K562 (cell line): ENCODE measurements around the gene COL9A3. TPM values are rescaled to one million over a fixed set of nuclear protein-coding genes. Genes with fewer than 3 reads are reported as not detected.

Experiments used
- ATAC-seq: fragments of 200-7000 bp; cut with Tn5 transposase; 3 replicates; pipeline ENCODE4 v1.9.1; 2020; ENCODE audit warnings: moderate library complexity
- BruUV-seq: library from RNA; stranded (reverse); fragments of 400-500 nt; replicated peaks from 2 replicates; lab custom pipeline; 2021; lab: Mats Ljungman, UMichigan
- CTCF ChIA-PET: fragments of 300-600 bp; formaldehyde crosslinking; extraction: SDS; loops from one replicate; lab custom pipeline; 2021; ENCODE audit warnings: low intra/inter-chr PET ratio; lab: Yijun Ruan, JAX
- POLR2A ChIA-PET: fragments of 300-600, 350-650 bp; sonication (Branson Sonifier 250); formaldehyde crosslinking; extraction: SDS; loops from one replicate; lab custom pipeline; 2021; ENCODE audit warnings: antibody characterized with exemption, inconsistent platforms; lab: Yijun Ruan, JAX
- DNase-seq, 4 experiments: peaks; one replicate each; pipeline versions ENCODE4 v3.0.0 to v3.0.0-alpha.2; 2011 to 2018; ENCODE audit warnings: low spot score in 3 of 4, mixed read lengths in 3 of 4; ENCODE audit errors: extremely low read depth in 1 of 4
- FAIRE-seq: peaks from 2 replicates; lab custom pipeline; 2011; peaks lifted over from hg19 to GRCh38; lab: Jason Lieb, UNC
- H2AFZ ChIP-seq: 2 replicates; pipeline ENCODE4 v1.6.0; 2011; ENCODE audit warnings: low read depth, low read length, control low read depth, inconsistent platforms
- H3K27ac ChIP-seq: fragments of 200-600 bp; 3 replicates; pipeline ENCODE4 v1.8.0; 2011; ENCODE audit warnings: low read depth, mild to moderate bottlenecking, control low read depth, inconsistent platforms, low read length, moderate library complexity, mixed read lengths; ENCODE audit errors: extremely low read depth
- H3K27me3 ChIP-seq, 2 experiments: fragments of 300-600 bp in 1 of 2; 2 replicates in 1 of 2; 3 replicates in 1 of 2; pipeline versions ENCODE4 v1.6.0 to v1.8.0; 2011; ENCODE audit warnings: inconsistent platforms in 2 of 2, low read length in 2 of 2, mild to moderate bottlenecking in 1 of 2, mixed read lengths in 1 of 2, moderate library complexity in 1 of 2; ENCODE audit not compliant: control insufficient read depth in 2 of 2, insufficient read depth in 2 of 2
- H3K36me3 ChIP-seq: fragments of 300-600 bp; 3 replicates; pipeline ENCODE4 v1.8.0; 2011; ENCODE audit warnings: mild to moderate bottlenecking, low read length, inconsistent platforms; ENCODE audit not compliant: control insufficient read depth, insufficient read depth
- H3K4me1 ChIP-seq, 2 experiments: fragments of 200-600 bp in 1 of 2; replicated peaks in 1 of 2; 2 replicates in 1 of 2; 3 replicates in 1 of 2; pipeline versions ENCODE4 v1.5.1 to v1.8.0; 2011; ENCODE audit warnings: inconsistent platforms in 2 of 2, low read length in 2 of 2, mild to moderate bottlenecking in 1 of 2, mixed read lengths in 1 of 2, moderate library complexity in 1 of 2; ENCODE audit not compliant: control insufficient read depth in 2 of 2, insufficient read depth in 2 of 2
- H3K4me2 ChIP-seq: 2 replicates; pipeline ENCODE4 v1.6.1; 2011; ENCODE audit warnings: low read length, control low read depth, inconsistent platforms, mixed read lengths; ENCODE audit not compliant: insufficient read depth
- H3K4me3 ChIP-seq: fragments of 200-600 bp; sonication (generic), shearing (Covaris generic); 2 replicates; pipeline ENCODE4 v1.5.1; 2016; ENCODE audit warnings: control low read depth, inconsistent platforms
- H3K79me2 ChIP-seq: fragments of 200-600 bp; 3 replicates; pipeline ENCODE4 v1.8.0; 2011; ENCODE audit warnings: low read length, inconsistent platforms; ENCODE audit not compliant: control insufficient read depth, insufficient read depth
- H3K9ac ChIP-seq, 2 experiments: 2 replicates each; pipeline versions ENCODE4 v1.6.0 to v1.6.1; 2011; ENCODE audit warnings: low read depth in 2 of 2, low read length in 2 of 2, control low read depth in 1 of 2, inconsistent platforms in 1 of 2, mild to moderate bottlenecking in 1 of 2, mixed read lengths in 1 of 2; ENCODE audit not compliant: insufficient read depth in 1 of 2
- H3K9me1 ChIP-seq: one replicate; pipeline ENCODE4 v1.6.0; 2011; ENCODE audit warnings: inconsistent platforms, mild to moderate bottlenecking, low read length, moderate library complexity; ENCODE audit not compliant: control insufficient read depth, insufficient read depth
- H3K9me3 ChIP-seq: replicated peaks from 2 replicates; pipeline ENCODE4 v1.5.1; 2011; ENCODE audit warnings: low read depth, low read length, inconsistent platforms; ENCODE audit not compliant: control insufficient read depth, insufficient read depth
- H4K20me1 ChIP-seq: replicated peaks from 2 replicates; pipeline ENCODE4 v1.6.1; 2011; ENCODE audit warnings: low read length, inconsistent platforms, mixed read lengths; ENCODE audit not compliant: control insufficient read depth, insufficient read depth
- BACH1 ChIP-seq: fragments of 200-800 bp; sonication (Bioruptor generic); IDR thresholded peaks from 2 replicates; pipeline ENCODE4 v1.6.1; 2016; ENCODE audit warnings: missing genetic modification characterization, missing compliant biosample characterization
- CEBPG ChIP-seq, 3 experiments: fragments of 200-800 bp in 1 of 3; sonication (Bioruptor generic) in 1 of 3; sonication (generic) in 1 of 3; formaldehyde crosslinking in 1 of 3; IDR thresholded peaks in 2 of 3; conservative IDR thresholded peaks in 1 of 3; 2 replicates each; pipeline versions ENCODE4 v1.6.1 to v1.8.0; 2016 to 2022; ENCODE audit warnings: missing compliant biosample characterization in 2 of 3, missing genetic modification characterization in 2 of 3, mild to moderate bottlenecking in 1 of 3, missing genetic modification reagents in 1 of 3
- EHMT2 ChIP-seq: fragments of 450-650 bp; IDR thresholded peaks from 2 replicates; pipeline ENCODE4 v1.6.1; 2018; ENCODE audit warnings: antibody characterized with exemption
- KLF6 ChIP-seq: fragments of 250-450 bp; sonication (Bioruptor Pico); IDR thresholded peaks from 2 replicates; pipeline ENCODE4 v1.4.0; 2020; ENCODE audit warnings: mild to moderate bottlenecking, moderate library complexity, borderline replicate concordance
- MCM5 ChIP-seq: fragments of 450-650 bp; IDR thresholded peaks from 2 replicates; pipeline ENCODE4 v1.6.1; 2016; ENCODE audit warnings: low read depth
- NR2C1 ChIP-seq, 2 experiments: fragments of 450-650 bp; IDR thresholded peaks; 2 replicates each; pipeline ENCODE4 v1.6.1; 2017; ENCODE audit warnings: mild to moderate bottlenecking in 2 of 2, antibody characterized with exemption in 1 of 2, inconsistent platforms in 1 of 2, missing compliant biosample characterization in 1 of 2, missing genetic modification characterization in 1 of 2
- RAD51 ChIP-seq: fragments of 450-650 bp; IDR thresholded peaks from 2 replicates; pipeline ENCODE4 v1.7.1; 2016; ENCODE audit warnings: low read depth, mild to moderate bottlenecking, borderline replicate concordance
- STAT5A ChIP-seq: IDR thresholded peaks from 2 replicates; pipeline ENCODE4 v1.6.1; 2012; ENCODE audit warnings: low read length, inconsistent platforms, borderline replicate concordance
- ZNF121 ChIP-seq: sonication (generic); formaldehyde crosslinking; conservative IDR thresholded peaks from 2 replicates; pipeline ENCODE4 v1.8.0; 2022; ENCODE audit warnings: missing genetic modification reagents
- ZNF134 ChIP-seq: fragments of 250-450 bp; sonication (Bioruptor Pico); conservative IDR thresholded peaks from 2 replicates; pipeline ENCODE4 v1.4.0; 2020
- ZNF253 ChIP-seq: fragments of 250-450 bp; sonication (Bioruptor Pico); conservative IDR thresholded peaks from 2 replicates; pipeline ENCODE4 v1.6.1; 2021; ENCODE audit warnings: mild to moderate bottlenecking
- ZNF398 ChIP-seq: fragments of 250-450 bp; sonication (Bioruptor Pico); IDR thresholded peaks from 2 replicates; pipeline ENCODE4 v1.8.0; 2021; ENCODE audit warnings: moderate library complexity, mild to moderate bottlenecking, inconsistent platforms
- ZNF41 ChIP-seq: fragments of 250-450 bp; sonication (Bioruptor Pico); conservative IDR thresholded peaks from 2 replicates; pipeline ENCODE4 v1.4.0; 2020; ENCODE audit warnings: mild to moderate bottlenecking
- ZNF76 ChIP-seq: fragments of 250-450 bp; sonication (Bioruptor Pico); IDR thresholded peaks from 2 replicates; pipeline ENCODE4 v1.4.0; 2020; ENCODE audit warnings: mild to moderate bottlenecking, moderate library complexity, borderline replicate concordance
- WGBS: fragments of 100-300 bp; shearing (Covaris generic); methylation state at CpG from one replicate; pipeline ENCODE4 v1.1.6; 2016; ENCODE audit warnings: low coverage, mixed read lengths; ENCODE audit not compliant: insufficient coverage; ENCODE audit errors: missing lambda C conversion rate; 5-methylcytosine and 5-hydroxymethylcytosine counted together
- in situ Hi-C: fragments of 300-500 bp; cut with MboI; formaldehyde crosslinking; loops from 4 replicates; pipeline ENCODE4 v1.15.0; 2018; ENCODE audit warnings: inconsistent platforms, mixed read lengths
- intact Hi-C: fragments of 100-400 bp; cut with micrococcal nuclease; formaldehyde crosslinking; loops from 2 replicates; pipeline ENCODE4 v1.14.2; 2022
- polyA plus RNA-seq, 8 experiments: library from polyadenylated mRNA; depleted of rRNA in 4 of 8; stranded (reverse) in 5 of 8; unstranded in 3 of 8; fragments of >200 nt; fragmentation: Nextera tagmentation in 2 of 8; fragmentation: Illumina TruSeq in 1 of 8; extraction: Ambion mirVana in 2 of 8; extraction: Trizol in 1 of 8; gene quantifications; 2 replicates each; pipeline versions ENCODE4 v1.2.1 to v1.2.3, GENCODE V29; 2011 to 2014; ENCODE audit warnings: inconsistent platforms in 1 of 8, missing spikeins in 1 of 8
- total RNA-seq, 7 experiments: library from RNA; depleted of rRNA in 6 of 7; stranded (reverse); fragments of >200 nt in 6 of 7; fragmentation: Illumina TruSeq in 2 of 7; extraction: Trizol in 2 of 7; gene quantifications; 2 replicates each; pipeline versions ENCODE4 v1.2.1 to v1.2.3, GENCODE V29; 2011 to 2021; ENCODE audit warnings: low replicate concordance in 1 of 7
- TF ChIP-seq, protein P1 (sequence below): fragments of 450-650 bp; formaldehyde crosslinking; IDR thresholded peaks from 2 replicates; pipeline ENCODE4 v1.4.0; 2022; ENCODE audit warnings: missing genetic modification characterization
- TF ChIP-seq, protein P2 (sequence below): sonication (generic); formaldehyde crosslinking; IDR thresholded peaks from 2 replicates; pipeline ENCODE4 v1.9.0; 2022; ENCODE audit warnings: mild to moderate bottlenecking, missing genetic modification reagents

Gene COL9A3
- total and polyA plus RNA-seq, 9 of the 15 experiments (the other 6 are each of a cell fraction or from before 2014, with no cell fraction given), result 0.14 to 3.6 (median 0.88) TPM; not detected in 1

- CTCF ChIA-PET, result no interaction called here
- H3K27me3 ChIP-seq, result peaks cover 0 to 9% of the 10 kb centered on the region in 2 experiments; a peak in 2 of 5 replicates
- no peaks in the 10 kb centered on the region for H3K9me3 ChIP-seq
- no peak overlapping the region for H3K4me3 ChIP-seq
- POLR2A ChIA-PET, result interaction anchor here (0.7 kb wide), 1 partner anchor 951 kb away, joined by 3 read pairs; no protein-coding TSS in a partner anchor
- no peaks in the 10 kb centered on the region for H3K9me1 ChIP-seq
- BruUV-seq, result no TSS peak
- H3K79me2 ChIP-seq, result no peaks in the 10 kb centered on the region
- intact Hi-C loops, result no loop called here
- H3K9ac ChIP-seq, result peak overlapping the region in 1 of 2 experiments; percentile 78; a peak in 2 of 4 replicates
- ATAC-seq (peak; percentile 64), FAIRE-seq (no peak), DNase-seq (no peak)
- H3K4me2 ChIP-seq, result no peak overlapping the region
- peak overlapping the region; percentile 49; the same call in 1 of the 2 replicates for H2AFZ ChIP-seq
- no peak overlapping the region for H3K27ac ChIP-seq
- 34% methylated on average over 25 of the region's 27 CpGs for WGBS
- in situ Hi-C loops, result no loop called here
- H3K4me1 ChIP-seq, result peaks cover 6 to 38% of the 10 kb centered on the region in 2 experiments; a peak in 4 of 5 replicates
- no peaks in the 10 kb centered on the region for H3K36me3 ChIP-seq
- H4K20me1 ChIP-seq, result no peaks in the 10 kb centered on the region
- TF ChIP-seq KLF6 (CRISPR knock-in tag) (peak; percentile 68; the same call in 1 of the 2 replicates), RAD51 (no peak), NR2C1 (IDR thresholded peaks at IDR 0.05) (no peak), NR2C1 (tag; IDR thresholded peaks at IDR 0.05) (peak; percentile 61; the same call in 1 of the 2 replicates), EHMT2 (no peak), ZNF121 (no peak), ZNF134 (CRISPR knock-in tag) (peak; percentile 53; the same call in 1 of the 2 replicates), ZNF41 (CRISPR knock-in tag) (0 out of 2 replicates have a peak, but pooled peaks have one; percentile 7), CEBPG (CRISPR knock-in tag; IDR thresholded peaks at IDR 0.05) (no peak), CEBPG (tag; conservative IDR thresholded peaks at IDR 0.05 in 1 of 2, IDR thresholded peaks at IDR 0.05 in 1 of 2) (peak in 1 of 2 experiments; percentile 51; a peak in 2 of 4 replicates), ZNF398 (CRISPR knock-in tag) (no peak), BACH1 (tag) (no peak), MCM5 (no peak), STAT5A (no peak), ZNF253 (CRISPR knock-in tag) (no peak), ZNF76 (CRISPR knock-in tag) (no peak)
- TF ChIP-seq, protein P1, sequence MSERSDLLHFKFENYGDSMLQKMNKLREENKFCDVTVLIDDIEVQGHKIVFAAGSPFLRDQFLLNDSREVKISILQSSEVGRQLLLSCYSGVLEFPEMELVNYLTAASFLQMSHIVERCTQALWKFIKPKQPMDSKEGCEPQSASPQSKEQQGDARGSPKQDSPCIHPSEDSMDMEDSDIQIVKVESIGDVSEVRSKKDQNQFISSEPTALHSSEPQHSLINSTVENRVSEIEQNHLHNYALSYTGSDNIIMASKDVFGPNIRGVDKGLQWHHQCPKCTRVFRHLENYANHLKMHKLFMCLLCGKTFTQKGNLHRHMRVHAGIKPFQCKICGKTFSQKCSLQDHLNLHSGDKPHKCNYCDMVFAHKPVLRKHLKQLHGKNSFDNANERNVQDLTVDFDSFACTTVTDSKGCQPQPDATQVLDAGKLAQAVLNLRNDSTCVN (CRISPR knock-in tag), result no peak
- TF ChIP-seq, protein P2, sequence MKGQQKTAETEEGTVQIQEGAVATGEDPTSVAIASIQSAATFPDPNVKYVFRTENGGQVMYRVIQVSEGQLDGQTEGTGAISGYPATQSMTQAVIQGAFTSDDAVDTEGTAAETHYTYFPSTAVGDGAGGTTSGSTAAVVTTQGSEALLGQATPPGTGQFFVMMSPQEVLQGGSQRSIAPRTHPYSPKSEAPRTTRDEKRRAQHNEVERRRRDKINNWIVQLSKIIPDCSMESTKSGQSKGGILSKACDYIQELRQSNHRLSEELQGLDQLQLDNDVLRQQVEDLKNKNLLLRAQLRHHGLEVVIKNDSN, result peak; percentile 13; the same call in 1 of the 2 replicates
Observed at GRCh38 chr20:62838128-62838891, 21.5 kb downstream of the COL9A3 start.
